GM23338 (cell line): ENCODE data around the gene AP2A1. TPM values are rescaled to one million over a fixed set of nuclear protein-coding genes. Genes with fewer than 3 reads are reported as not detected.

Experiments
- ATAC-seq: fragments of 200-7000 bp; cut with Tn5 transposase; 3 replicates; pipeline ENCODE4 v1.9.1; 2020
- DNase-seq: peaks from one replicate; pipeline ENCODE4 v3.0.0-alpha.2; 2015; ENCODE audit warnings: low spot score
- H2AFZ ChIP-seq: fragments of 200-600 bp; sonication (generic); 2 replicates; pipeline ENCODE4 v1.8.0; 2016; ENCODE audit warnings: antibody characterized with exemption, mild to moderate bottlenecking, moderate library complexity
- H3F3A ChIP-seq: fragments of 200-600 bp; sonication (generic); replicated peaks from 2 replicates; pipeline ENCODE4 v1.8.0; 2017; ENCODE audit warnings: antibody characterized with exemption, mixed run types, low read depth
- H3K27ac ChIP-seq: fragments of 200-600 bp; sonication (generic); 2 replicates; pipeline ENCODE4 v1.6.1; 2016; ENCODE audit warnings: low read depth
- H3K27me3 ChIP-seq: fragments of 200-600 bp; sonication (generic); 2 replicates; pipeline ENCODE4 v1.8.0; 2016; ENCODE audit warnings: mild to moderate bottlenecking, mixed run types, moderate library complexity; ENCODE audit not compliant: insufficient read depth
- H3K36me3 ChIP-seq: fragments of 200-600 bp; sonication (generic); 2 replicates; pipeline ENCODE4 v1.8.0; 2016; ENCODE audit warnings: mild to moderate bottlenecking; ENCODE audit not compliant: insufficient read depth
- H3K4me1 ChIP-seq: fragments of 200-600 bp; sonication (generic); 2 replicates; pipeline ENCODE4 v1.8.0; 2016; ENCODE audit warnings: mild to moderate bottlenecking, moderate library complexity; ENCODE audit not compliant: insufficient read depth
- H3K4me2 ChIP-seq: fragments of 200-600 bp; sonication (generic); 2 replicates; pipeline ENCODE4 v1.7.1; 2017; ENCODE audit warnings: mixed run types
- H3K4me3 ChIP-seq: fragments of 200-600 bp; sonication (generic); 2 replicates; pipeline ENCODE4 v1.6.1; 2016; ENCODE audit warnings: mixed run types
- H3K79me2 ChIP-seq: fragments of 200-600 bp; sonication (generic); replicated peaks from 2 replicates; pipeline ENCODE4 v1.8.0; 2017; ENCODE audit warnings: mild to moderate bottlenecking; ENCODE audit not compliant: insufficient read depth
- H3K9me2 ChIP-seq: fragments of 200-600 bp; sonication (generic); 2 replicates; pipeline ENCODE4 v1.8.0; 2017; ENCODE audit not compliant: insufficient read depth
- H4K20me1 ChIP-seq: fragments of 200-600 bp; sonication (generic); replicated peaks from 2 replicates; pipeline ENCODE4 v1.8.0; 2017; ENCODE audit warnings: mild to moderate bottlenecking; ENCODE audit not compliant: insufficient read depth
- H3K27ac Mint-ChIP-seq: 2 replicates; pipeline ENCODE4 v1.8.0; 2020; ENCODE audit warnings: inconsistent platforms, mild to moderate bottlenecking, moderate library complexity, mixed read lengths
- H3K27me3 Mint-ChIP-seq: 3 replicates; pipeline ENCODE4 v1.8.0; 2022; ENCODE audit warnings: low read depth, mild to moderate bottlenecking, moderate library complexity, mixed read lengths, inconsistent platforms; ENCODE audit not compliant: insufficient read depth, poor library complexity
- H3K36me3 Mint-ChIP-seq: 3 replicates; pipeline ENCODE4 v1.8.0; 2021; ENCODE audit warnings: low read depth, mild to moderate bottlenecking, inconsistent platforms, moderate library complexity, mixed read lengths
- H3K4me1 Mint-ChIP-seq: 3 replicates; pipeline ENCODE4 v1.8.0; 2020; ENCODE audit warnings: mild to moderate bottlenecking, inconsistent platforms, mixed read lengths
- H3K4me3 Mint-ChIP-seq: 3 replicates; pipeline ENCODE4 v1.8.0; 2021; ENCODE audit warnings: moderate library complexity, mild to moderate bottlenecking, inconsistent platforms, mixed read lengths
- H3K9me3 Mint-ChIP-seq: 3 replicates; pipeline ENCODE4 v1.8.0; 2020; ENCODE audit warnings: moderate library complexity, mild to moderate bottlenecking, inconsistent platforms, mixed read lengths
- CREB1 ChIP-seq: fragments of 250-450 bp; sonication (Bioruptor Pico); IDR thresholded peaks from 2 replicates; pipeline ENCODE4 v1.5.0; 2020; ENCODE audit warnings: low read depth, mild to moderate bottlenecking, moderate library complexity
- CTCF ChIP-seq, 2 experiments: fragments of 200-600 bp in 1 of 2; sonication (generic) in 1 of 2; conservative IDR thresholded peaks; 2 replicates each; pipeline versions ENCODE4 v1.5.1 to v1.6.1; 2016 to 2017; ENCODE audit warnings: antibody characterized with exemption in 2 of 2, low read depth in 2 of 2, mild to moderate bottlenecking in 2 of 2, moderate library complexity in 1 of 2
- ETS1 ChIP-seq: IDR thresholded peaks from 2 replicates; pipeline ENCODE4 v1.6.1; 2016; ENCODE audit warnings: antibody characterized with exemption
- EZH2 ChIP-seq: fragments of 200-600 bp; sonication (generic); IDR thresholded peaks from one replicate; pipeline ENCODE4 v1.8.0; 2017; ENCODE audit warnings: antibody characterized with exemption, mild to moderate bottlenecking, low read depth; ENCODE audit not compliant: unreplicated experiment
- NANOG ChIP-seq: IDR thresholded peaks from 2 replicates; pipeline ENCODE4 v1.6.1; 2016; ENCODE audit warnings: antibody characterized with exemption, borderline replicate concordance
- POLR2AphosphoS5 ChIP-seq: IDR thresholded peaks from 2 replicates; pipeline ENCODE4 v1.6.1; 2016; ENCODE audit warnings: antibody characterized with exemption, low read depth
- REST ChIP-seq: IDR thresholded peaks from one replicate; pipeline ENCODE4 v1.6.1; 2018; ENCODE audit warnings: antibody characterized with exemption; ENCODE audit not compliant: unreplicated experiment
- STAT1 ChIP-seq: IDR thresholded peaks from one replicate; pipeline ENCODE4 v1.6.1; 2016; ENCODE audit warnings: antibody characterized with exemption; ENCODE audit not compliant: unreplicated experiment
- ZNF114 ChIP-seq: fragments of 250-450 bp; sonication (Bioruptor Pico); IDR thresholded peaks from 2 replicates; pipeline ENCODE4 v1.5.0; 2020; ENCODE audit warnings: mild to moderate bottlenecking, moderate library complexity
- ZNF331 ChIP-seq: fragments of 250-450 bp; sonication (Bioruptor Pico); IDR thresholded peaks from 2 replicates; pipeline ENCODE4 v1.5.0; 2020; ENCODE audit warnings: low read depth, mild to moderate bottlenecking, moderate library complexity
- polyA plus RNA-seq: library from polyadenylated mRNA; unstranded; fragments of >200 nt; fragmentation: Nextera tagmentation; extraction: Ambion mirVana; gene quantifications from 2 replicates; pipeline ENCODE4 v1.2.1, GENCODE V29; 2016
- total RNA-seq: library from RNA; depleted of rRNA; stranded (reverse); fragments of >200 nt; shearing (Covaris generic); gene quantifications from 2 replicates; pipeline ENCODE4 v1.2.3, GENCODE V29; 2014

Gene AP2A1
- total and polyA plus RNA-seq, 2 experiments from 2014 or later = 34.1 to 129 TPM

- Histone ChIP-seq H3K9me2 (no peaks in the 10 kb centered on the region), H3K4me1 (no peaks in the 10 kb centered on the region), H3K27ac (peak overlapping the region; percentile 39; the same call in 1 of the 2 replicates), H3K4me3 (no peak overlapping the region), H3K36me3 (peaks cover 11% of the 10 kb centered on the region; the same call in 1 of the 2 replicates), H3K79me2 (peaks cover 4% of the 10 kb centered on the region; the same call in 1 of the 2 replicates), H4K20me1 (peaks cover 4% of the 10 kb centered on the region; the same call in 1 of the 2 replicates), H3K4me2 (no peak overlapping the region), H3K27me3 (no peaks in the 10 kb centered on the region), H3F3A (no peaks in the 10 kb centered on the region), H2AFZ (no peak overlapping the region)
- Mint-ChIP-seq H3K36me3 (peaks cover 31% of the 10 kb centered on the region), H3K27ac (peak overlapping the region; percentile 42), H3K27me3 (peaks cover 5% of the 10 kb centered on the region), H3K9me3 (no peaks in the 10 kb centered on the region; the same call in 2 of the 3 replicates), H3K4me3 (no peak overlapping the region; the same call in 2 of the 3 replicates), H3K4me1 (peaks cover 9% of the 10 kb centered on the region)
- DNase-seq = no peak
- ATAC-seq = peak; percentile 79
- TF ChIP-seq ETS1 (no peak), CTCF (conservative IDR thresholded peaks at IDR 0.05; ENCODE audit: low read depth in 2 of 2) (peak in 1 of 2 experiments; percentile 42; a peak in 2 of 4 replicates)
Measured at GRCh38 chr19:49780861-49781260, 14.1 kb downstream of the AP2A1 start.

GRCh38 chr19:49781394-49781793 is 14.6 kb downstream of the AP2A1 start:
- no peaks in the 10 kb centered on the region for H3K27me3 ChIP-seq
- Mint-ChIP-seq H3K4me1 (peaks cover 9% of the 10 kb centered on the region), H3K4me3 (no peak overlapping the region), H3K27me3 (peaks cover 6% of the 10 kb centered on the region), H3K36me3 (peaks cover 30% of the 10 kb centered on the region), H3K27ac (peak overlapping the region; percentile 42), H3K9me3 (no peaks in the 10 kb centered on the region; the same call in 2 of the 3 replicates)
- H4K20me1 ChIP-seq = peaks cover 4% of the 10 kb centered on the region; the same call in 1 of the 2 replicates
- H3K4me2 ChIP-seq = no peak overlapping the region
- peak; percentile 22; the same call in 2 of the 3 replicates for ATAC-seq
- no peak overlapping the region for H2AFZ ChIP-seq
- no peak overlapping the region for H3K4me3 ChIP-seq
- H3K4me1 ChIP-seq = no peaks in the 10 kb centered on the region
- H3K36me3 ChIP-seq = peaks cover 11% of the 10 kb centered on the region; the same call in 1 of the 2 replicates
- H3F3A ChIP-seq = no peaks in the 10 kb centered on the region
- no peak for TF ChIP-seq ZNF114 (CRISPR knock-in tag)
- no peak for DNase-seq
- peaks cover 4% of the 10 kb centered on the region; the same call in 1 of the 2 replicates for H3K79me2 ChIP-seq
- H3K9me2 ChIP-seq = no peaks in the 10 kb centered on the region
- peak overlapping the region; percentile 39; the same call in 1 of the 2 replicates for H3K27ac ChIP-seq

GRCh38 chr19:49782515-49782914 is 15.7 kb downstream of the AP2A1 start:
- Histone ChIP-seq H3K79me2 (peaks cover 4% of the 10 kb centered on the region; the same call in 1 of the 2 replicates), H3K27ac (no peak overlapping the region), H3K36me3 (peaks cover 11% of the 10 kb centered on the region; the same call in 1 of the 2 replicates), H3K9me2 (no peaks in the 10 kb centered on the region), H3K4me2 (no peak overlapping the region), H3K27me3 (no peaks in the 10 kb centered on the region), H4K20me1 (peaks cover 4% of the 10 kb centered on the region; the same call in 1 of the 2 replicates), H3K4me3 (no peak overlapping the region), H3F3A (no peaks in the 10 kb centered on the region), H2AFZ (no peak overlapping the region), H3K4me1 (no peaks in the 10 kb centered on the region)
- Mint-ChIP-seq H3K27ac (no peak overlapping the region), H3K27me3 (peaks cover 7% of the 10 kb centered on the region), H3K36me3 (peaks cover 35% of the 10 kb centered on the region), H3K9me3 (no peaks in the 10 kb centered on the region; the same call in 2 of the 3 replicates), H3K4me1 (peaks cover 9% of the 10 kb centered on the region), H3K4me3 (no peak overlapping the region)
- no peak for DNase-seq
- no peak for ATAC-seq
- TF ChIP-seq CTCF (conservative IDR thresholded peaks at IDR 0.05; ENCODE audit: low read depth in 2 of 2) (no peak), EZH2 (no peak), REST (no peak), ZNF331 (CRISPR knock-in tag) (no peak), STAT1 (no peak), NANOG (no peak), CREB1 (CRISPR knock-in tag) (no peak), POLR2AphosphoS5 (no peak)
